Testis (tissue), 3 donors: ENCODE data around the gene REPIN1. TPM values are rescaled to one million over a fixed set of nuclear protein-coding genes. Genes with fewer than 3 reads are reported as not detected.

ENCODE experiments used
- DNase-seq: peaks from one replicate; pipeline ENCODE4 v3.0.0-alpha.2; 2019
- H3K27ac ChIP-seq, 2 donors: fragments of 200-600 bp; sonication (generic); one replicate each; pipeline ENCODE4 v1.5.1; 2019
- H3K27me3 ChIP-seq: fragments of 200-600 bp; sonication (generic); one replicate; pipeline ENCODE4 v1.5.1; 2019
- H3K36me3 ChIP-seq: fragments of 200-600 bp; sonication (generic); one replicate; pipeline ENCODE4 v1.5.1; 2017; ENCODE audit warnings: low read depth; ENCODE audit errors: missing control alignments
- H3K4me1 ChIP-seq: fragments of 200-600 bp; sonication (generic); one replicate; pipeline ENCODE4 v1.5.1; 2019
- H3K4me3 ChIP-seq, 2 donors: fragments of 200-600 bp; sonication (generic); one replicate each; pipeline ENCODE4 v1.5.1; 2017 to 2019
- H3K9me3 ChIP-seq: fragments of 200-600 bp; sonication (generic); one replicate; pipeline ENCODE4 v1.5.1; 2017
- CTCF ChIP-seq, 3 experiments: fragments of 450-650 bp in 2 of 3; fragments of 200-600 bp in 1 of 3; sonication (generic) in 1 of 3; IDR thresholded peaks; one replicate each; pipeline ENCODE4 v1.5.1; 2016 to 2019; ENCODE audit warnings: antibody characterized with exemption in 3 of 3, mild to moderate bottlenecking in 2 of 3, moderate library complexity in 1 of 3
- POLR2A ChIP-seq: fragments of 450-650 bp; IDR thresholded peaks from one replicate; pipeline ENCODE4 v1.6.1; 2017; ENCODE audit warnings: antibody characterized with exemption, mild to moderate bottlenecking, moderate library complexity
- WGBS, 2 donors: methylation state at CpG; one replicate each; pipeline ENCODE4 v1.1.5; 2018; 5-methylcytosine and 5-hydroxymethylcytosine counted together
- intact Hi-C: fragments of 100-400 bp; cut with DNase I; formaldehyde crosslinking; loops from one replicate; pipeline ENCODE4 v1.15.1; 2023; ENCODE audit warnings: low total_unique reads
- polyA plus RNA-seq: library from polyadenylated mRNA; stranded (reverse); fragments of 350-450 nt; fragmentation: Illumina TruSeq; extraction: RNeasy Lipid Tissue Mini Kit (QIAGEN cat#74804); gene quantifications from one replicate; pipeline ENCODE4 v1.2.3, GENCODE V29; 2014; ENCODE audit warnings: low read depth, low replicate concordance; ENCODE audit not compliant: insufficient read depth
- total RNA-seq, 2 donors: library from RNA; depleted of rRNA; stranded (reverse); fragments of >200 nt; gene quantifications; one replicate each; pipeline ENCODE4 v1.2.3, GENCODE V29; 2016

REPIN1 gene
- total and polyA plus RNA-seq, 3 donors from 2014 or later, result 45.4 to 73.9 (median 59.1) TPM

GRCh38 chr7:150363872-150364271 lies 4.8 kb upstream of the REPIN1 start:
- intact Hi-C loops, result no loop called here
- H3K27me3 ChIP-seq, result no peaks in the 10 kb centered on the region

GRCh38 chr7:150365194-150365593 lies 3.4 kb upstream of the REPIN1 start:
- peaks cover 10% of the 10 kb centered on the region for H3K4me1 ChIP-seq
- no peak for DNase-seq
- intact Hi-C loops, result no loop called here
- H3K4me3 ChIP-seq, result no peak overlapping the region
- 86 to 92% methylated on average over 10 of the region's 10 CpGs for WGBS, 2 donors
- no peak overlapping the region for H3K27ac ChIP-seq
- no peak for TF ChIP-seq POLR2A
- no peak for TF ChIP-seq CTCF (IDR thresholded peaks at IDR 0.05)
- H3K9me3 ChIP-seq, result no peaks in the 10 kb centered on the region
- H3K36me3 ChIP-seq, result no peaks in the 10 kb centered on the region
- no peaks in the 10 kb centered on the region for H3K27me3 ChIP-seq

More at GRCh38 chr7:150363872-150364271, 4.8 kb upstream of the REPIN1 start:
- no peak for DNase-seq
- Histone ChIP-seq H3K4me3 (no peak overlapping the region), H3K4me1 (no peaks in the 10 kb centered on the region), H3K9me3 (no peaks in the 10 kb centered on the region), H3K36me3 (no peaks in the 10 kb centered on the region), H3K27ac (no peak overlapping the region)
- no peak for TF ChIP-seq POLR2A
- TF ChIP-seq CTCF (IDR thresholded peaks at IDR 0.05), result no peak
- 85 to 87% methylated on average over 5 of the region's 5 CpGs for WGBS, 2 donors

- TF ChIP-seq CTCF (IDR thresholded peaks at IDR 0.05) (no peak), POLR2A (no peak)
- H3K4me3 ChIP-seq, result no peak overlapping the region
- intact Hi-C loops, result no loop called here
- H3K9me3 ChIP-seq, result no peaks in the 10 kb centered on the region
- H3K36me3 ChIP-seq, result no peaks in the 10 kb centered on the region
- no peak for DNase-seq
- H3K27me3 ChIP-seq, result no peaks in the 10 kb centered on the region
- H3K4me1 ChIP-seq, result peaks cover 15% of the 10 kb centered on the region
- H3K27ac ChIP-seq, result no peak overlapping the region
- 75 to 78% methylated on average over 5 of the region's 5 CpGs for WGBS, 2 donors
These were observed 2.8 kb upstream of the REPIN1 start for GRCh38 chr7:150365673-150366398.

- H3K9me3 ChIP-seq, result no peaks in the 10 kb centered on the region
- 32 to 37% methylated on average over 8 of the region's 8 CpGs for WGBS, 2 donors
- intact Hi-C loops, result no loop called here
- TF ChIP-seq POLR2A (no peak), CTCF (IDR thresholded peaks at IDR 0.05) (no peak)
- H3K27me3 ChIP-seq, result no peaks in the 10 kb centered on the region
- peak overlapping the region; percentile 86 to 94 for H3K4me3 ChIP-seq
- peak overlapping the region in 1 of 2 donors; percentile 96 for H3K27ac ChIP-seq
- H3K4me1 ChIP-seq, result peaks cover 15% of the 10 kb centered on the region
- H3K36me3 ChIP-seq, result no peaks in the 10 kb centered on the region
- no peak for DNase-seq
These were observed 936 bp upstream of the REPIN1 start for GRCh38 chr7:150367677-150368095.
